ENCODE measurements around the gene ASTN2.

ASTN2 gene

GRCh38 chr9:117074342-117074662 is 340.6 kb downstream of the ASTN2 start:
- TF ChIP-seq, protein P1, sequence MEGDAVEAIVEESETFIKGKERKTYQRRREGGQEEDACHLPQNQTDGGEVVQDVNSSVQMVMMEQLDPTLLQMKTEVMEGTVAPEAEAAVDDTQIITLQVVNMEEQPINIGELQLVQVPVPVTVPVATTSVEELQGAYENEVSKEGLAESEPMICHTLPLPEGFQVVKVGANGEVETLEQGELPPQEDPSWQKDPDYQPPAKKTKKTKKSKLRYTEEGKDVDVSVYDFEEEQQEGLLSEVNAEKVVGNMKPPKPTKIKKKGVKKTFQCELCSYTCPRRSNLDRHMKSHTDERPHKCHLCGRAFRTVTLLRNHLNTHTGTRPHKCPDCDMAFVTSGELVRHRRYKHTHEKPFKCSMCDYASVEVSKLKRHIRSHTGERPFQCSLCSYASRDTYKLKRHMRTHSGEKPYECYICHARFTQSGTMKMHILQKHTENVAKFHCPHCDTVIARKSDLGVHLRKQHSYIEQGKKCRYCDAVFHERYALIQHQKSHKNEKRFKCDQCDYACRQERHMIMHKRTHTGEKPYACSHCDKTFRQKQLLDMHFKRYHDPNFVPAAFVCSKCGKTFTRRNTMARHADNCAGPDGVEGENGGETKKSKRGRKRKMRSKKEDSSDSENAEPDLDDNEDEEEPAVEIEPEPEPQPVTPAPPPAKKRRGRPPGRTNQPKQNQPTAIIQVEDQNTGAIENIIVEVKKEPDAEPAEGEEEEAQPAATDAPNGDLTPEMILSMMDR (IDR thresholded peaks at IDR 0.05; ENCODE audit: low read depth, low read length, poor library complexity, severe bottlenecking): no peak
- TF ChIP-seq EZH2phosphoT487 (IDR thresholded peaks at IDR 0.05; ENCODE audit: borderline replicate concordance, low read length): no peak
- H4K20me1 ChIP-seq (ENCODE audit: control insufficient read depth, insufficient read depth, low read depth, low read length): no peaks in the 10 kb centered on the region
- no peak overlapping the region for H3K4me2 ChIP-seq (ENCODE audit: low read length)
- H3K4me3 ChIP-seq (ENCODE audit: low read length): no peak overlapping the region
- no peaks in the 10 kb centered on the region for H3K79me2 ChIP-seq (ENCODE audit: control insufficient read depth, low read length)
- no peaks in the 10 kb centered on the region for H3K9me2 ChIP-seq (replicated peaks; ENCODE audit: control insufficient read depth, low read length)
- H3K36me3 ChIP-seq (ENCODE audit: control insufficient read depth, low read length): no peaks in the 10 kb centered on the region
- H3K27ac ChIP-seq (ENCODE audit: low read depth, low read length): no peak overlapping the region
- no peaks in the 10 kb centered on the region for H3K9me3 ChIP-seq (ENCODE audit: control insufficient read depth, insufficient read depth, low read length)
- H3K4me1 ChIP-seq (ENCODE audit: control insufficient read depth, low read length): no peaks in the 10 kb centered on the region
- no peaks in the 10 kb centered on the region for H3F3A ChIP-seq (ENCODE audit: control insufficient read depth, insufficient read depth)
- no peaks in the 10 kb centered on the region for H3K27me3 ChIP-seq (ENCODE audit: control insufficient read depth, low read length)

DNA sequence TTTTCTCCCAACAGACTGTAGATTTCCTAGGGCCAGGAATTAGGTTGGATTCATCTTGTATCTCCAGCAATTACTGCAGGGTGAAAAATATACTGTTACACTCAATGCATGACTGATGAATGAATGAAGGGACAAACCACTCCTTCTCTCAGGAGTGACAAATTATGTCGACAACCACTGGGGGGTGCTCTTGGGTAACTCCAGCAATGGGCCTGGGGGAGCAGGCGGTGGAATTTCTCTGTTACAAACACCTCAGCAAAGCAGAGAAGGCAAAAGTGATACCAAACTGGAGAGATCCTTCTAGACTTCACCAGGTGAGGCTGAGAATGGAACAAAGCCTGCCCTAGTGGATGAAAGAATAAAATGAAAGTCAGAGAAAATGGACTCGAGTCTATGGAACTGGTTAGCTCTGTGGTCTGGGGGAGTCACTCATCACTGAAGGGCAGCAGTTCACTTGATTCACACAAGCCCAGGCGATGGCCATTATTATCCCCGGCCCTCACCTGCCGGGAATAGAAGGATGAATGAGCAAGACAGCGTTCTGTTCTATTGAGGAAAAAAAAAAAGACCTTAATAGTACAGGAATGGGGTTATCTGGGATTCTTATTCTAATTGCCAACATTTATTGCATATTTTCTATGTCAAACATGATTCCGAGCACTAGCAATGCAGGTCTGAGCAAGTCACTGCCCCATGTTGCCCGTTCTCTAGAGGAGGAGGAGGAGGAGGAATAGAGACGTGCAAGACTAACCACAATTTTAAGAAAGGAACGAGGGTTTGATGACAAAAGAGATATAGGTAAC is 341.1 kb downstream of the ASTN2 start:
- Histone ChIP-seq H3K36me3 (ENCODE audit: control insufficient read depth, low read length) (no peaks in the 10 kb centered on the region), H3K4me3 (ENCODE audit: low read length) (no peak overlapping the region), H3K27ac (ENCODE audit: low read depth, low read length) (no peak overlapping the region), H3F3A (ENCODE audit: control insufficient read depth, insufficient read depth) (no peaks in the 10 kb centered on the region), H3K79me2 (ENCODE audit: control insufficient read depth, low read length) (no peaks in the 10 kb centered on the region), H3K9me3 (ENCODE audit: control insufficient read depth, insufficient read depth, low read length) (no peaks in the 10 kb centered on the region), H3K4me1 (ENCODE audit: control insufficient read depth, low read length) (no peaks in the 10 kb centered on the region), H3K27me3 (ENCODE audit: control insufficient read depth, low read length) (no peaks in the 10 kb centered on the region), H3K9me2 (replicated peaks; ENCODE audit: control insufficient read depth, low read length) (no peaks in the 10 kb centered on the region), H4K20me1 (ENCODE audit: control insufficient read depth, insufficient read depth, low read depth, low read length) (no peaks in the 10 kb centered on the region), H3K4me2 (ENCODE audit: low read length) (no peak overlapping the region)
- TF ChIP-seq, protein P1 (IDR thresholded peaks at IDR 0.05; ENCODE audit: low read depth, low read length, poor library complexity, severe bottlenecking): peak; percentile 91
- TF ChIP-seq EZH2phosphoT487 (IDR thresholded peaks at IDR 0.05; ENCODE audit: borderline replicate concordance, low read length): no peak

DNA sequence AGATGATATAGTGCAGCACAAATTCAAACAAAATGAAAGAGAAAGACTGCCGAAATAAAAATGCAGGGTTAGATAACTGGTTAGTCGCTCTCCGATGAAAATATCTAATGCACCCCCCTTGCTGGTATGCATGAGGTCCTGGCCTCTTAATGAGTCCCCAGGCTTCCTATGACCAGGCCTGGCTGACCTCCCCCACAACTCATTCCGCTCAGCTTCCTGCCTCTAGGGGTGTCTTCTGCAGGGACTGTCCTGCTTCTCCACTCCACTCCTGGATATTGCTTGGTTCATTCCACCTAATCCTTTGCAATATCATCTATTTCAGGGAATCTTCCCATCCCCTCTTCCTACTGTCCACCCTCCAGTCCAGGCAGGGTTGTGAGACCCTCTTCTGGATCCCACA is 341.8 kb downstream of the ASTN2 start:
- Histone ChIP-seq H3K4me1 (ENCODE audit: control insufficient read depth, low read length) (no peaks in the 10 kb centered on the region), H3K9me2 (replicated peaks; ENCODE audit: control insufficient read depth, low read length) (no peaks in the 10 kb centered on the region), H3K4me3 (ENCODE audit: low read length) (no peak overlapping the region), H3K27me3 (ENCODE audit: control insufficient read depth, low read length) (no peaks in the 10 kb centered on the region), H3K79me2 (ENCODE audit: control insufficient read depth, low read length) (no peaks in the 10 kb centered on the region), H3K9me3 (ENCODE audit: control insufficient read depth, insufficient read depth, low read length) (no peaks in the 10 kb centered on the region), H4K20me1 (ENCODE audit: control insufficient read depth, insufficient read depth, low read depth, low read length) (no peaks in the 10 kb centered on the region), H3K4me2 (ENCODE audit: low read length) (no peak overlapping the region), H3F3A (ENCODE audit: control insufficient read depth, insufficient read depth) (no peaks in the 10 kb centered on the region), H3K27ac (ENCODE audit: low read depth, low read length) (no peak overlapping the region), H3K36me3 (ENCODE audit: control insufficient read depth, low read length) (no peaks in the 10 kb centered on the region)
- TF ChIP-seq EZH2phosphoT487 (IDR thresholded peaks at IDR 0.05; ENCODE audit: borderline replicate concordance, low read length): no peak
- TF ChIP-seq, protein P1 (IDR thresholded peaks at IDR 0.05; ENCODE audit: low read depth, low read length, poor library complexity, severe bottlenecking): no peak

Data from DOHH2 (cell line).